Psoas muscle (tissue), 8 donors: ENCODE results near the gene SLC7A9. TPM values are rescaled to one million over a fixed set of nuclear protein-coding genes. Genes with fewer than 3 reads are reported as not detected.

Source experiments
- ATAC-seq, 4 donors: fragments of 200-7000 bp; cut with Tn5 transposase; one replicate each; pipeline ENCODE4 v1.9.1; 2020; ENCODE audit warnings: moderate library complexity in 3 of 4, mild to moderate bottlenecking in 2 of 4
- DNase-seq, 2 donors: peaks; one replicate each; pipeline ENCODE4 v3.0.0-alpha.2; 2020
- H3K27ac ChIP-seq: fragments of 200-600 bp; one replicate; pipeline ENCODE4 v1.8.0; 2022
- H3K27me3 ChIP-seq, 3 donors: fragments of 200-600 bp in 1 of 3; one replicate each; pipeline versions ENCODE4 v1.6.1 to v1.8.0; 2013 to 2022; ENCODE audit warnings: low read length in 2 of 3, mild to moderate bottlenecking in 2 of 3, moderate library complexity in 1 of 3; ENCODE audit not compliant: insufficient read depth in 3 of 3
- H3K36me3 ChIP-seq, 2 donors: fragments of 200-600 bp in 1 of 2; one replicate each; pipeline versions ENCODE4 v1.6.1 to v1.8.0; 2013 to 2022; ENCODE audit warnings: low read depth in 1 of 2, mild to moderate bottlenecking in 1 of 2, moderate library complexity in 1 of 2; ENCODE audit not compliant: insufficient read depth in 1 of 2
- H3K4me1 ChIP-seq: fragments of 200-600 bp; one replicate; pipeline ENCODE4 v1.8.0; 2022
- H3K4me3 ChIP-seq: fragments of 200-600 bp; one replicate; pipeline ENCODE4 v1.8.0; 2022; ENCODE audit warnings: mild to moderate bottlenecking
- H3K9me3 ChIP-seq: fragments of 200-600 bp; one replicate; pipeline ENCODE4 v1.8.0; 2022
- WGBS, 3 donors: extraction: QIAGEN DNeasy Blood & Tissue Kit; methylation state at CpG; one replicate each; pipeline versions ENCODE4 v1.1.6 to v1.1.7; 2013; 5-methylcytosine and 5-hydroxymethylcytosine counted together
- intact Hi-C, 2 donors: fragments of 100-400 bp; cut with DNase I; formaldehyde crosslinking; loops; one replicate each; pipeline versions ENCODE4 v1.11.0 to v1.14.2; 2022
- polyA plus RNA-seq, 3 donors: library from polyadenylated mRNA; stranded (reverse); fragments of 200-250 nt; gene quantifications; one replicate each; pipeline ENCODE4 v1.2.3, GENCODE V29; 2013
- total RNA-seq, 4 donors: library from RNA; stranded (reverse); fragmentation: NEBNext Ultra II Directional in 2 of 4; extraction: Animal tissue kit (Norgen Biotek cat#: 25700) in 2 of 4; gene quantifications; one replicate each; pipeline versions ENCODE4 v1.2.1 to v1.2.4, GENCODE V29; 2021 to 2023
- TF ChIP-seq, protein P1 (sequence below): fragments of 200-600 bp; IDR thresholded peaks from one replicate; pipeline ENCODE4 v1.8.0; 2022; ENCODE audit warnings: antibody characterized with exemption
- donor health status: healthy with polysubstance abuse.
- donor health status: DM: no; HTN: no; CAD: no; lungs with moderate emphysema.
- donor health status: Bipolar disorder and iron deficiency.
- donor health status: healthy.
- donor health status: DM: yes; HTN: yes; CAD: no.
- donor health status: DM: no; HTN: no; CAD: no.
- donor health status: DM: no; HTN: no; CAD: no.
- donor health status: DM: yes; HTN: yes; CAD: no.

Gene SLC7A9
- total and polyA plus RNA-seq, 7 donors, result 0.10 to 0.36 (median 0.17) TPM; not detected in 3

DNA sequence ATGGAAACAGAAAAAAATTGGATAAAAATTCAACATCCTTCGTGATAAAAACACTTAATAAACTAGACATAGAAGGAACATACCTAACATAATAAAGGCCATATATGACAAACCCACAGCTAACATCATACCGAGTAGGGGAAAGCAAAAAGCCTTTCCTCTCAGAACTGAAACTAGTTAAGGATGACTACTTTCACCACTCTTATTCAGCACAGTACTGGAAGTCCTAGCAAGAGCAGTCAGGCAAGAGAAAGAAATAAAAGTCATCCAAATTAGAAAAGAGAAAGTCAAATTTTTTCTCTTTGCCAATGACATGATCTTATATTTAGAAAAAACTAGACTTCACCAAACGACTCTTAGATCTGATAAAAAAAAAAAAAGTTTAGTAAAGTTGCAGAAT lies 25.8 kb upstream of the SLC7A9 start:
- peaks cover 2 to 45% of the 10 kb centered on the region in 2 donors for H3K36me3 ChIP-seq
- DNase-seq, result no peak

DNA sequence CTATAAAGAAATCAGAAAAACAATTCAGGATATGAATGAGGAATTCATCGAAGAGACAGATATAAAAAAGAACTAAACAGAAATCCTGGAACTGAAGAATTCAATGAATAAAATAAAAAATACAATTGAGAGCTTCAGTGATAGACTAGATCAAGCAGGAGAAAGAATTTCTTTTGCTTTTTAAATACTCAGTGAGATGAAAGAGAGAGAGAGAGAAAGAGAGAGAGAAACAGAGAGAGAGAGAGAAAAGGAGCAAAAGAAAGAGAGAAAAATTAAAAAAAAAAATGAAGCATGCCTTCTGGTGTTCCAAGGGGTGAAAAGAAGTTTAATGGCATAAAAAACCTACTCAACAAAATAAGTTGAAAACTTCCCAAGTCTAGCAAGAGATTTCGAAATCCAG lies 22.0 kb upstream of the SLC7A9 start:
- Histone ChIP-seq H3K9me3 (peaks cover 15% of the 10 kb centered on the region), H3K4me1 (no peaks in the 10 kb centered on the region), H3K27ac (no peak overlapping the region), H3K36me3 (peaks cover 2 to 17% of the 10 kb centered on the region in 2 donors), H3K27me3 (no peaks in the 10 kb centered on the region), H3K4me3 (no peak overlapping the region)
- ATAC-seq (no peak), DNase-seq (no peak)
- WGBS, 3 donors, result 99 to 100% (median 99%) methylated on average over 2 of the region's 2 CpGs
- TF ChIP-seq, protein P1, sequence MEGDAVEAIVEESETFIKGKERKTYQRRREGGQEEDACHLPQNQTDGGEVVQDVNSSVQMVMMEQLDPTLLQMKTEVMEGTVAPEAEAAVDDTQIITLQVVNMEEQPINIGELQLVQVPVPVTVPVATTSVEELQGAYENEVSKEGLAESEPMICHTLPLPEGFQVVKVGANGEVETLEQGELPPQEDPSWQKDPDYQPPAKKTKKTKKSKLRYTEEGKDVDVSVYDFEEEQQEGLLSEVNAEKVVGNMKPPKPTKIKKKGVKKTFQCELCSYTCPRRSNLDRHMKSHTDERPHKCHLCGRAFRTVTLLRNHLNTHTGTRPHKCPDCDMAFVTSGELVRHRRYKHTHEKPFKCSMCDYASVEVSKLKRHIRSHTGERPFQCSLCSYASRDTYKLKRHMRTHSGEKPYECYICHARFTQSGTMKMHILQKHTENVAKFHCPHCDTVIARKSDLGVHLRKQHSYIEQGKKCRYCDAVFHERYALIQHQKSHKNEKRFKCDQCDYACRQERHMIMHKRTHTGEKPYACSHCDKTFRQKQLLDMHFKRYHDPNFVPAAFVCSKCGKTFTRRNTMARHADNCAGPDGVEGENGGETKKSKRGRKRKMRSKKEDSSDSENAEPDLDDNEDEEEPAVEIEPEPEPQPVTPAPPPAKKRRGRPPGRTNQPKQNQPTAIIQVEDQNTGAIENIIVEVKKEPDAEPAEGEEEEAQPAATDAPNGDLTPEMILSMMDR, result no peak
- intact Hi-C loops, result no loop called here

More for the DNA sequence above, 25.8 kb upstream of the SLC7A9 start:
- Histone ChIP-seq H3K27ac (no peak overlapping the region), H3K9me3 (peaks cover 15% of the 10 kb centered on the region), H3K4me1 (no peaks in the 10 kb centered on the region), H3K27me3 (no peaks in the 10 kb centered on the region), H3K4me3 (no peak overlapping the region)
- intact Hi-C loops, result no loop called here
- no peak for ATAC-seq
- TF ChIP-seq, protein P1, result no peak
- 89 to 97% (median 97%) methylated on average over 3 of the region's 3 CpGs for WGBS, 3 donors

DNA sequence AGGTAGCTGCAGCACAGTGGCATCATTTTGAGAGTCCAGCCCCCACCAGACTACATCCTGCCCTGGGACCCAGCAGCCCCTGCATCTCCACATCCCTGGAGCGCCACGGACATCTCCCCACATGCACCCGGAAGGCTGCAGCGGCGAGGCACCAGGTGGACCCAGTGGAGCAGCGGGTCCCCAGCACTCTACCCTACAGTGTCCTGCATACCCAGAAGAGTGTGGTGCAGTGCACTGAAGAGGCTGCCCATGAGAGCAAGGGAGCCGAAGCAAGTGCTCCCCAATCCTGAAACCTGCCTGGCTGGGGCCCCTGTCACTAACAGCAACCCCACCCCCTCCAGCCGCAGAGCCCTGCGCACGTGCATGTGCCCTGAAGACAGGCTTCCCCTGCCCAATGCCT lies 21.3 kb upstream of the SLC7A9 start:
- Histone ChIP-seq H3K4me1 (no peaks in the 10 kb centered on the region), H3K36me3 (peaks cover 2 to 17% of the 10 kb centered on the region in 2 donors), H3K4me3 (no peak overlapping the region), H3K9me3 (peaks cover 15% of the 10 kb centered on the region), H3K27me3 (no peaks in the 10 kb centered on the region), H3K27ac (no peak overlapping the region)
- WGBS, 3 donors, result 97 to 100% (median 98%) methylated on average over 9 to 10 of the region's 10 CpGs
- intact Hi-C loops, result no loop called here
- DNase-seq (no peak), ATAC-seq (no peak)
- TF ChIP-seq, protein P1, result no peak

DNA sequence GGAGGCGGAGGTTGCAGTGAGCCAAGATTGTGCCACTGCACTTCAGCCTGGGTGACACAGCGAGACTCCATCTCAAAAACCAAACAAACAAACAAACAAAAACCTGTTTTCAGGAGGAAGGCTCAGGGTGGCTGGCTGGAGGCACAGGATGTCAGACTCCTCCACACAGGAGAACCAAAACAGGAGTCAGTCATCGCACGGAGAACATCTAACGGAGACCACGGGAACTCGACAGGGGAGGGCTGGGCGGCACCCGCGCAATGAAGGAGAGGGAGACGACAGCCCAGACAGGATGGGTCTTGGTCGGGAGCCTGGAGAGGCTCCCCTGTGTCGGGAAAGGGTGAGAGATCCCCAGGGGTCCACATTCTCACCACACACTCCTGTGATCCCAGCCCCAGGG lies 20.8 kb upstream of the SLC7A9 start:
- no peak overlapping the region for H3K4me3 ChIP-seq
- ATAC-seq, result no peak
- peaks cover 15% of the 10 kb centered on the region for H3K9me3 ChIP-seq
- no peaks in the 10 kb centered on the region for H3K27me3 ChIP-seq
- no peak overlapping the region for H3K27ac ChIP-seq
- DNase-seq, result no peak
- intact Hi-C loops, result no loop called here
- peaks cover 2 to 17% of the 10 kb centered on the region in 2 donors for H3K36me3 ChIP-seq
- no peaks in the 10 kb centered on the region for H3K4me1 ChIP-seq
- TF ChIP-seq, protein P1, result no peak
- WGBS, 3 donors, result 96 to 99% (median 96%) methylated on average over 13 of the region's 13 CpGs
